HepG2 (cell line): Measurements from ENCODE around the gene GPR4. TPM values are rescaled to one million over a fixed set of nuclear protein-coding genes. Genes with fewer than 3 reads are reported as not detected.
A peak's percentile ranks its signal among the peaks of the same experiment; 100 is the strongest.

Source experiments
- BCL3 ChIP-seq: sonication (generic); formaldehyde crosslinking; IDR thresholded peaks from 2 replicates; pipeline ENCODE4 v1.5.1; 2020; ENCODE audit warnings: mild to moderate bottlenecking, missing genetic modification reagents, moderate library complexity
- CERS6 ChIP-seq: sonication (generic); formaldehyde crosslinking; IDR thresholded peaks from 2 replicates; pipeline ENCODE4 v1.5.0; 2020; ENCODE audit warnings: missing genetic modification reagents
- ETV6 ChIP-seq: sonication (generic); formaldehyde crosslinking; conservative IDR thresholded peaks from 2 replicates; pipeline ENCODE4 v1.4.0; 2020; ENCODE audit warnings: missing genetic modification reagents
- FOXK1 ChIP-seq: sonication (generic); formaldehyde crosslinking; IDR thresholded peaks from 2 replicates; pipeline ENCODE4 v1.4.0; 2020; ENCODE audit warnings: low read depth, missing genetic modification reagents, borderline replicate concordance
- HOXA9 ChIP-seq: sonication (generic); formaldehyde crosslinking; IDR thresholded peaks from 2 replicates; pipeline ENCODE4 v1.8.1; 2022; ENCODE audit warnings: missing genetic modification reagents, mild to moderate bottlenecking, moderate library complexity, borderline replicate concordance
- MTF2 ChIP-seq: sonication (generic); formaldehyde crosslinking; IDR thresholded peaks from 2 replicates; pipeline ENCODE4 v1.5.0; 2020; ENCODE audit warnings: missing genetic modification reagents, borderline replicate concordance
- NFKBIZ ChIP-seq: IDR thresholded peaks from 2 replicates; pipeline ENCODE4 v1.6.1; 2018; ENCODE audit warnings: missing genetic modification reagents, missing compliant biosample characterization
- NR2C2 ChIP-seq: sonication (generic); formaldehyde crosslinking; IDR thresholded peaks from 2 replicates; pipeline ENCODE4 v1.4.0; 2020; ENCODE audit warnings: missing genetic modification reagents, mild to moderate bottlenecking, moderate library complexity, borderline replicate concordance
- RARA ChIP-seq: IDR thresholded peaks from 2 replicates; pipeline ENCODE4 v1.6.1; 2016; ENCODE audit warnings: missing genetic modification reagents, missing compliant biosample characterization
- RFX3 ChIP-seq: IDR thresholded peaks from 2 replicates; pipeline ENCODE4 v1.6.1; 2016; ENCODE audit warnings: missing biosample characterization, missing genetic modification reagents
- ZFP36 ChIP-seq: fragments of 150-350 bp; IDR thresholded peaks from 2 replicates; pipeline ENCODE4 v1.6.1; 2018; ENCODE audit warnings: borderline replicate concordance, low read length, low read depth; ENCODE audit not compliant: partially characterized antibody
- ZNF20 ChIP-seq: sonication (generic); formaldehyde crosslinking; IDR thresholded peaks from 2 replicates; pipeline ENCODE4 v1.4.0; 2020; ENCODE audit warnings: mild to moderate bottlenecking, moderate library complexity, missing genetic modification reagents
- ZNF350 ChIP-seq: sonication (generic); formaldehyde crosslinking; IDR thresholded peaks from 2 replicates; pipeline ENCODE4 v1.4.0; 2020; ENCODE audit warnings: mild to moderate bottlenecking, low read depth, missing genetic modification reagents, borderline replicate concordance
- ZNF382 ChIP-seq: sonication (generic); formaldehyde crosslinking; IDR thresholded peaks from 2 replicates; pipeline ENCODE4 v1.5.0; 2020; ENCODE audit warnings: missing genetic modification reagents, mild to moderate bottlenecking, borderline replicate concordance
- ZNF383 ChIP-seq: sonication (generic); formaldehyde crosslinking; IDR thresholded peaks from 2 replicates; pipeline ENCODE4 v1.4.0; 2020; ENCODE audit warnings: missing genetic modification reagents, mild to moderate bottlenecking, borderline replicate concordance
- ZNF562 ChIP-seq: sonication (generic); formaldehyde crosslinking; IDR thresholded peaks from 2 replicates; pipeline ENCODE4 v1.8.0; 2022; ENCODE audit warnings: missing genetic modification reagents, borderline replicate concordance
- ZNF747 ChIP-seq: sonication (generic); formaldehyde crosslinking; IDR thresholded peaks from 2 replicates; pipeline ENCODE4 v1.8.1; 2023; ENCODE audit warnings: missing genetic modification reagents, mild to moderate bottlenecking, borderline replicate concordance
- ZNF75D ChIP-seq: sonication (generic); formaldehyde crosslinking; IDR thresholded peaks from 2 replicates; pipeline ENCODE4 v1.8.1; 2023; ENCODE audit warnings: missing genetic modification reagents, mild to moderate bottlenecking, borderline replicate concordance
- polyA plus RNA-seq, 8 experiments: library from polyadenylated mRNA; depleted of rRNA in 3 of 8; stranded (reverse) in 7 of 8; unstranded in 1 of 8; fragments of >200 nt; fragmentation: Illumina TruSeq in 4 of 8; extraction: Trizol in 4 of 8; gene quantifications; 2 replicates each; pipeline versions ENCODE4 v1.2.1 to v1.2.3, GENCODE V29; 2011 to 2016; ENCODE audit warnings: low read depth in 4 of 8, missing spikeins in 1 of 8, mixed read lengths in 1 of 8; ENCODE audit not compliant: insufficient read depth in 1 of 8
- total RNA-seq, 5 experiments: library from RNA; depleted of rRNA; stranded (reverse); fragments of >200 nt; fragmentation: Illumina TruSeq; extraction: Trizol; gene quantifications; 2 replicates each; pipeline ENCODE4 v1.2.3, GENCODE V29; 2016; ENCODE audit warnings: low read depth in 1 of 5
- TF ChIP-seq, protein P1 (sequence below): sonication (generic); formaldehyde crosslinking; IDR thresholded peaks from 2 replicates; pipeline ENCODE4 v1.5.0; 2020; ENCODE audit warnings: missing genetic modification reagents
- TF ChIP-seq, protein P2 (sequence below): sonication (generic); formaldehyde crosslinking; conservative IDR thresholded peaks from 2 replicates; pipeline ENCODE4 v1.4.0; 2020; ENCODE audit warnings: missing genetic modification reagents
- TF ChIP-seq, protein P3 (sequence below): sonication (generic); formaldehyde crosslinking; IDR thresholded peaks from 2 replicates; pipeline ENCODE4 v1.8.0; 2022; ENCODE audit warnings: mild to moderate bottlenecking, missing genetic modification reagents, borderline replicate concordance

The GPR4 gene
- total and polyA plus RNA-seq, 2 of the 13 experiments (the other 11 are each of a cell fraction or from before 2014, with no cell fraction given), result 0.15 TPM; not detected in 1

GRCh38 chr19:45591004-45591637 is 10.9 kb downstream of the GPR4 start (continued):
- TF ChIP-seq ETV6, result peak; percentile 63; the same call in 1 of the 2 replicates
- no peak for TF ChIP-seq ZNF383 (CRISPR knock-in tag)
- TF ChIP-seq HOXA9 (CRISPR knock-in tag), result 0 out of 2 replicates have a peak, but pooled peaks have one; percentile 50
- peak; percentile 67 for TF ChIP-seq BCL3 (CRISPR knock-in tag)
- TF ChIP-seq CERS6 (CRISPR knock-in tag), result no peak
- 0 out of 2 replicates have a peak, but pooled peaks have one; percentile 10 for TF ChIP-seq NR2C2
- peak; percentile 55; the same call in 1 of the 2 replicates for TF ChIP-seq ZNF350 (CRISPR knock-in tag)
- TF ChIP-seq ZNF562 (CRISPR knock-in tag), result no peak
- TF ChIP-seq, protein P1, sequence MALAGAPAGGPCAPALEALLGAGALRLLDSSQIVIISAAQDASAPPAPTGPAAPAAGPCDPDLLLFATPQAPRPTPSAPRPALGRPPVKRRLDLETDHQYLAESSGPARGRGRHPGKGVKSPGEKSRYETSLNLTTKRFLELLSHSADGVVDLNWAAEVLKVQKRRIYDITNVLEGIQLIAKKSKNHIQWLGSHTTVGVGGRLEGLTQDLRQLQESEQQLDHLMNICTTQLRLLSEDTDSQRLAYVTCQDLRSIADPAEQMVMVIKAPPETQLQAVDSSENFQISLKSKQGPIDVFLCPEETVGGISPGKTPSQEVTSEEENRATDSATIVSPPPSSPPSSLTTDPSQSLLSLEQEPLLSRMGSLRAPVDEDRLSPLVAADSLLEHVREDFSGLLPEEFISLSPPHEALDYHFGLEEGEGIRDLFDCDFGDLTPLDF, result no peak
- peak; percentile 93 for TF ChIP-seq MTF2 (CRISPR knock-in tag)
- TF ChIP-seq NFKBIZ (CRISPR knock-in tag), result peak; percentile 68; the same call in 1 of the 2 replicates
- TF ChIP-seq ZFP36, result no peak
- TF ChIP-seq, protein P2, sequence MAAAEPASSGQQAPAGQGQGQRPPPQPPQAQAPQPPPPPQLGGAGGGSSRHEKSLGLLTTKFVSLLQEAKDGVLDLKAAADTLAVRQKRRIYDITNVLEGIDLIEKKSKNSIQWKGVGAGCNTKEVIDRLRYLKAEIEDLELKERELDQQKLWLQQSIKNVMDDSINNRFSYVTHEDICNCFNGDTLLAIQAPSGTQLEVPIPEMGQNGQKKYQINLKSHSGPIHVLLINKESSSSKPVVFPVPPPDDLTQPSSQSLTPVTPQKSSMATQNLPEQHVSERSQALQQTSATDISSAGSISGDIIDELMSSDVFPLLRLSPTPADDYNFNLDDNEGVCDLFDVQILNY (CRISPR knock-in tag), result no peak
- peak; percentile 79; the same call in 1 of the 2 replicates for TF ChIP-seq ZNF747 (CRISPR knock-in tag)
- peak; percentile 55 for TF ChIP-seq RARA
- TF ChIP-seq FOXK1 (CRISPR knock-in tag), result 0 out of 2 replicates have a peak, but pooled peaks have one; percentile 45
- TF ChIP-seq, protein P3, sequence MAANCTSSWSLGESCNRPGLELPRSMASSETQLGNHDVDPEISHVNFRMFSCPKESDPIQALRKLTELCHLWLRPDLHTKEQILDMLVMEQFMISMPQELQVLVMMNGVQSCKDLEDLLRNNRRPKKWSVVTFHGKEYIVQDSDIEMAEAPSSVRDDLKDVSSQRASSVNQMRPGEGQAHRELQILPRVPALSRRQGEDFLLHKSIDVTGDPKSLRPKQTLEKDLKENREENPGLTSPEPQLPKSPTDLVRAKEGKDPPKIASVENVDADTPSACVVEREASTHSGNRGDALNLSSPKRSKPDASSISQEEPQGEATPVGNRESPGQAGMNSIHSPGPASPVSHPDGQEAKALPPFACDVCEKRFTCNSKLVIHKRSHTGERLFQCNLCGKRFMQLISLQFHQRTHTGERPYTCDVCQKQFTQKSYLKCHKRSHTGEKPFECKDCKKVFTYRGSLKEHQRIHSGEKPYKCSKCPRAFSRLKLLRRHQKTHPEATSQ (CRISPR knock-in tag), result peak; percentile 43; the same call in 1 of the 2 replicates
- no peak for TF ChIP-seq ZNF75D (CRISPR knock-in tag)
- TF ChIP-seq ZNF20, result no peak
- no peak for TF ChIP-seq ZNF382 (CRISPR knock-in tag)
- no peak for TF ChIP-seq RFX3 (CRISPR knock-in tag)
